Bronchial epithelial cell (primary cell): Measurements from ENCODE around the gene WDPCP. TPM values are rescaled to one million over a fixed set of nuclear protein-coding genes. Genes with fewer than 3 reads are reported as not detected.

Source experiments
- DNase-seq: peaks from one replicate; pipeline ENCODE4 v3.0.0-alpha.2; 2010; ENCODE audit warnings: low read depth
- FAIRE-seq: peaks from 2 replicates; lab custom pipeline; 2011; peaks lifted over from hg19 to GRCh38; lab: Jason Lieb, UNC
- H3K27me3 ChIP-seq: 2 replicates; pipeline ENCODE4 v1.5.1; 2011; ENCODE audit warnings: low read length; ENCODE audit not compliant: control insufficient read depth, insufficient read depth
- H3K36me3 ChIP-seq: 2 replicates; pipeline ENCODE4 v1.5.1; 2011; ENCODE audit warnings: low read length; ENCODE audit not compliant: control insufficient read depth, insufficient read depth
- H3K4me3 ChIP-seq: 2 replicates; pipeline ENCODE4 v1.5.1; 2011; ENCODE audit warnings: mild to moderate bottlenecking, low read depth, low read length, control low read depth
- CTCF ChIP-seq: IDR thresholded peaks from 2 replicates; pipeline ENCODE4 v1.5.1; 2011; ENCODE audit warnings: mild to moderate bottlenecking, moderate library complexity, low read length, control low read depth, inconsistent platforms; ENCODE audit not compliant: insufficient read depth, severe bottlenecking
- total RNA-seq: library from RNA; depleted of rRNA; stranded (reverse); fragments of >200 nt; gene quantifications from 2 replicates; pipeline ENCODE4 v1.2.1, GENCODE V29; 2014

The WDPCP gene
- total RNA-seq, 1 donor from 2014 or later = 3.2 TPM

- Histone ChIP-seq H3K4me3 (no peak overlapping the region), H3K27me3 (no peaks in the 10 kb centered on the region), H3K36me3 (no peaks in the 10 kb centered on the region)
- no peak for TF ChIP-seq CTCF
- DNase-seq = no peak
- no peak for FAIRE-seq
Observed at GRCh38 chr2:63539416-63540162, 48.7 kb downstream of the WDPCP start.

DNA sequence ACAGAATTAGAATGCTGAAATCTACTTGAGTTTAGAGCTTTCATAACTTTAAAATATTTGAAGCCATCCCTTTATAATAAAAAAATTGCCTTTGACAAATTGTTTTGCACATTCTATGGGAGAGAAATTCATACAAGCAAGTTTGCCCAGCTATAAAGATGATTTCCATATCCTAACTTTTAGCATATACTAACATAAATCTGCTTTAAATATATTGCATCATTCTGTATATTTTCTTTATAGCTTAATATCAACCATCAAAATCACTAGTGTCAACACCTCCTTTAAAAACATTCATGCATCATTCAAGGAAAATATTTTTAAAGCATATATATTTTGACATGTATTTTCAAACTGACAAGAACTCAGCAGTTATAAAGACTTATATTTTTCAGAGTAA is 49.9 kb downstream of the WDPCP start:
- FAIRE-seq (no peak), DNase-seq (no peak)
- H3K27me3 ChIP-seq = no peaks in the 10 kb centered on the region
- H3K4me3 ChIP-seq = no peak overlapping the region
- H3K36me3 ChIP-seq = no peaks in the 10 kb centered on the region
- no peak for TF ChIP-seq CTCF

GRCh38 chr2:63537306-63537705 is 51.0 kb downstream of the WDPCP start:
- Histone ChIP-seq H3K36me3 (no peaks in the 10 kb centered on the region), H3K27me3 (no peaks in the 10 kb centered on the region), H3K4me3 (no peak overlapping the region)
- DNase-seq = peak; percentile 95
- TF ChIP-seq CTCF = no peak
- FAIRE-seq = no peak

- no peak for FAIRE-seq
- Histone ChIP-seq H3K27me3 (no peaks in the 10 kb centered on the region), H3K36me3 (no peaks in the 10 kb centered on the region), H3K4me3 (no peak overlapping the region)
- TF ChIP-seq CTCF = no peak
- DNase-seq = no peak
Observed at GRCh38 chr2:63530704-63531279, 57.5 kb downstream of the WDPCP start.

- no peak for TF ChIP-seq CTCF
- H3K36me3 ChIP-seq = no peaks in the 10 kb centered on the region
- DNase-seq (no peak), FAIRE-seq (no peak)
- no peak overlapping the region for H3K4me3 ChIP-seq
- H3K27me3 ChIP-seq = no peaks in the 10 kb centered on the region
Observed at GRCh38 chr2:63525905-63526304, 62.4 kb downstream of the WDPCP start.

GRCh38 chr2:63522950-63523349 is 65.3 kb downstream of the WDPCP start:
- FAIRE-seq (no peak), DNase-seq (peak; percentile 7)
- H3K36me3 ChIP-seq = no peaks in the 10 kb centered on the region
- no peaks in the 10 kb centered on the region for H3K27me3 ChIP-seq
- H3K4me3 ChIP-seq = no peak overlapping the region
- no peak for TF ChIP-seq CTCF
